Measurements from ENCODE around the gene SMARCAL1.

SMARCAL1 gene

GRCh38 chr2:216450784-216451183 is 38.5 kb downstream of the SMARCAL1 start:
- DNase-seq (ENCODE audit: low read depth) = no peak
- no peak overlapping the region for H3K4me3 ChIP-seq (ENCODE audit: low read depth, low read length)
- TF ChIP-seq CTCF (conservative IDR thresholded peaks at IDR 0.05; ENCODE audit: low read depth, low read length) = no peak

GRCh38 chr2:216453955-216454614 is 41.8 kb downstream of the SMARCAL1 start:
- no peak for TF ChIP-seq CTCF (conservative IDR thresholded peaks at IDR 0.05; ENCODE audit: low read depth, low read length)
- no peak overlapping the region for H3K4me3 ChIP-seq (ENCODE audit: low read depth, low read length)
- DNase-seq (ENCODE audit: low read depth) = no peak

- no peak for DNase-seq (ENCODE audit: low read depth)
- H3K4me3 ChIP-seq (ENCODE audit: low read depth, low read length) = no peak overlapping the region
- TF ChIP-seq CTCF (conservative IDR thresholded peaks at IDR 0.05; ENCODE audit: low read depth, low read length) = no peak
These were observed 50.9 kb downstream of the SMARCAL1 start for GRCh38 chr2:216463148-216463547.

- DNase-seq (ENCODE audit: low read depth) = no peak
- H3K4me3 ChIP-seq (ENCODE audit: low read depth, low read length) = no peak overlapping the region
- TF ChIP-seq CTCF (conservative IDR thresholded peaks at IDR 0.05; ENCODE audit: low read depth, low read length) = no peak
These were observed 51.9 kb downstream of the SMARCAL1 start for GRCh38 chr2:216464104-216464720.

- no peak for TF ChIP-seq CTCF (conservative IDR thresholded peaks at IDR 0.05; ENCODE audit: low read depth, low read length)
- DNase-seq (ENCODE audit: low read depth) = no peak
- H3K4me3 ChIP-seq (ENCODE audit: low read depth, low read length) = no peak overlapping the region
These were observed 53.4 kb downstream of the SMARCAL1 start for GRCh38 chr2:216465579-216466195.

- TF ChIP-seq CTCF (conservative IDR thresholded peaks at IDR 0.05; ENCODE audit: low read depth, low read length) = no peak
- no peak for DNase-seq (ENCODE audit: low read depth)
- no peak overlapping the region for H3K4me3 ChIP-seq (ENCODE audit: low read depth, low read length)
These were observed 55.6 kb downstream of the SMARCAL1 start for GRCh38 chr2:216467845-216468244.

All from choroid plexus epithelial cell (primary cell).